Measurements from ENCODE around the gene IFI16.

IFI16 gene

GRCh38 chr1:159066108-159066507 is 56.4 kb downstream of the IFI16 start:
- no peak for DNase-seq (ENCODE audit: low read depth)
- no peak overlapping the region for H3K4me3 ChIP-seq (ENCODE audit: control insufficient read depth, low read depth, low read length)
- no peak for TF ChIP-seq CTCF (IDR thresholded peaks at IDR 0.05; ENCODE audit: control insufficient read depth, insufficient read depth, low read depth, low read length, missing control alignments)

- H3K4me3 ChIP-seq (ENCODE audit: control insufficient read depth, low read depth, low read length), result no peak overlapping the region
- DNase-seq (ENCODE audit: low read depth), result no peak
- no peak for TF ChIP-seq CTCF (IDR thresholded peaks at IDR 0.05; ENCODE audit: control insufficient read depth, insufficient read depth, low read depth, low read length, missing control alignments)
These were observed 58.3 kb downstream of the IFI16 start for GRCh38 chr1:159067699-159068621.

- DNase-seq (ENCODE audit: low read depth), result no peak
- no peak overlapping the region for H3K4me3 ChIP-seq (ENCODE audit: control insufficient read depth, low read depth, low read length)
- TF ChIP-seq CTCF (IDR thresholded peaks at IDR 0.05; ENCODE audit: control insufficient read depth, insufficient read depth, low read depth, low read length, missing control alignments), result no peak
These were observed 59.2 kb downstream of the IFI16 start for GRCh38 chr1:159068886-159069285.

GRCh38 chr1:159071970-159072582 is 62.4 kb downstream of the IFI16 start:
- H3K4me3 ChIP-seq (ENCODE audit: control insufficient read depth, low read depth, low read length), result no peak overlapping the region
- peak; percentile 66 for TF ChIP-seq CTCF (IDR thresholded peaks at IDR 0.05; ENCODE audit: control insufficient read depth, insufficient read depth, low read depth, low read length, missing control alignments)
- DNase-seq (ENCODE audit: low read depth), result peak; percentile 57

GRCh38 chr1:159076438-159077119 is 66.9 kb downstream of the IFI16 start, which contains the start of gene AIM2:
TSS of gene AIM2 (minus strand) at chr1:159076766. CDS start at chr1:159073499, 3,267 bp downstream.
- DNase-seq (ENCODE audit: low read depth), result peak; percentile 58
- H3K4me3 ChIP-seq (ENCODE audit: control insufficient read depth, low read depth, low read length), result peak within 1 kb of the TSS; percentile 6; the same call in 1 of the 2 replicates
- TF ChIP-seq CTCF (IDR thresholded peaks at IDR 0.05; ENCODE audit: control insufficient read depth, insufficient read depth, low read depth, low read length, missing control alignments), result no peak
